Nephron progenitor cell (in vitro differentiated cells): ENCODE data around the gene STK16.

Experiments used
- DNase-seq: peaks from one replicate; pipeline ENCODE4 v3.0.0; 2021
- H3K27ac Mint-ChIP-seq: 2 replicates; pipeline ENCODE4 v1.8.0; 2021; ENCODE audit warnings: mild to moderate bottlenecking, moderate library complexity, mixed read lengths
- H3K27me3 Mint-ChIP-seq: 2 replicates; pipeline ENCODE4 v1.8.0; 2021; ENCODE audit warnings: mild to moderate bottlenecking, low read depth, mixed read lengths; ENCODE audit not compliant: poor library complexity
- H3K36me3 Mint-ChIP-seq: 2 replicates; pipeline ENCODE4 v1.8.0; 2021; ENCODE audit warnings: low read depth, mixed read lengths
- H3K4me1 Mint-ChIP-seq: 2 replicates; pipeline ENCODE4 v1.8.0; 2021; ENCODE audit warnings: mixed read lengths
- H3K4me3 Mint-ChIP-seq: 2 replicates; pipeline ENCODE4 v1.8.0; 2021; ENCODE audit warnings: mild to moderate bottlenecking, moderate library complexity, mixed read lengths
- H3K9me3 Mint-ChIP-seq: 2 replicates; pipeline ENCODE4 v1.8.0; 2021; ENCODE audit warnings: mild to moderate bottlenecking, moderate library complexity, mixed read lengths
- TF ChIP-seq, protein P1 (sequence below): fragments of 200-600 bp; sonication (generic); IDR thresholded peaks from 2 replicates; pipeline ENCODE4 v1.5.0; 2021; ENCODE audit warnings: antibody characterized with exemption

The STK16 gene

DNA sequence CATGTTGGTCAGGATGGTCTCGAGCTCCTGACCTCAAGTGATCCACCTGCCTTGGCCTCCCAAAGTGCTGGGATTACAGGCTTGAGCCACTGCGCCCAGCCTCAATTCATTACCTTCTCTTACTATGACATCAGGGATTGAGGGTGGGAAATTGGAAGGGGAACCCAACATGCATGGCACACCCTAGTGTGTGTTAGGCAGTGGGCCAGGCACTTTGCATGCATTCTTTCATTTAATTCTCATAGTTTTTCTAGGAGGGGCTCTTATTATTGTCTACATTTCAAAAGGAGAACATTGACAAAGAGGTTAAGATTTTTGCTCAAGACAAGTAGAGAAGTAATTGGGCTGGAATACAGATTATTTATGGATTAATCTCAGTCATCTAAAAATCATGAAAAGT, 23.0 kb downstream of the STK16 start:
- H3K4me1 Mint-ChIP-seq = no peaks in the 10 kb centered on the region
- H3K9me3 Mint-ChIP-seq = no peaks in the 10 kb centered on the region
- no peaks in the 10 kb centered on the region for H3K36me3 Mint-ChIP-seq
- peaks cover 54% of the 10 kb centered on the region for H3K27me3 Mint-ChIP-seq
- DNase-seq = no peak
- TF ChIP-seq, protein P1, sequence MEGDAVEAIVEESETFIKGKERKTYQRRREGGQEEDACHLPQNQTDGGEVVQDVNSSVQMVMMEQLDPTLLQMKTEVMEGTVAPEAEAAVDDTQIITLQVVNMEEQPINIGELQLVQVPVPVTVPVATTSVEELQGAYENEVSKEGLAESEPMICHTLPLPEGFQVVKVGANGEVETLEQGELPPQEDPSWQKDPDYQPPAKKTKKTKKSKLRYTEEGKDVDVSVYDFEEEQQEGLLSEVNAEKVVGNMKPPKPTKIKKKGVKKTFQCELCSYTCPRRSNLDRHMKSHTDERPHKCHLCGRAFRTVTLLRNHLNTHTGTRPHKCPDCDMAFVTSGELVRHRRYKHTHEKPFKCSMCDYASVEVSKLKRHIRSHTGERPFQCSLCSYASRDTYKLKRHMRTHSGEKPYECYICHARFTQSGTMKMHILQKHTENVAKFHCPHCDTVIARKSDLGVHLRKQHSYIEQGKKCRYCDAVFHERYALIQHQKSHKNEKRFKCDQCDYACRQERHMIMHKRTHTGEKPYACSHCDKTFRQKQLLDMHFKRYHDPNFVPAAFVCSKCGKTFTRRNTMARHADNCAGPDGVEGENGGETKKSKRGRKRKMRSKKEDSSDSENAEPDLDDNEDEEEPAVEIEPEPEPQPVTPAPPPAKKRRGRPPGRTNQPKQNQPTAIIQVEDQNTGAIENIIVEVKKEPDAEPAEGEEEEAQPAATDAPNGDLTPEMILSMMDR = no peak
- H3K4me3 Mint-ChIP-seq = no peak overlapping the region
- no peak overlapping the region for H3K27ac Mint-ChIP-seq

DNA sequence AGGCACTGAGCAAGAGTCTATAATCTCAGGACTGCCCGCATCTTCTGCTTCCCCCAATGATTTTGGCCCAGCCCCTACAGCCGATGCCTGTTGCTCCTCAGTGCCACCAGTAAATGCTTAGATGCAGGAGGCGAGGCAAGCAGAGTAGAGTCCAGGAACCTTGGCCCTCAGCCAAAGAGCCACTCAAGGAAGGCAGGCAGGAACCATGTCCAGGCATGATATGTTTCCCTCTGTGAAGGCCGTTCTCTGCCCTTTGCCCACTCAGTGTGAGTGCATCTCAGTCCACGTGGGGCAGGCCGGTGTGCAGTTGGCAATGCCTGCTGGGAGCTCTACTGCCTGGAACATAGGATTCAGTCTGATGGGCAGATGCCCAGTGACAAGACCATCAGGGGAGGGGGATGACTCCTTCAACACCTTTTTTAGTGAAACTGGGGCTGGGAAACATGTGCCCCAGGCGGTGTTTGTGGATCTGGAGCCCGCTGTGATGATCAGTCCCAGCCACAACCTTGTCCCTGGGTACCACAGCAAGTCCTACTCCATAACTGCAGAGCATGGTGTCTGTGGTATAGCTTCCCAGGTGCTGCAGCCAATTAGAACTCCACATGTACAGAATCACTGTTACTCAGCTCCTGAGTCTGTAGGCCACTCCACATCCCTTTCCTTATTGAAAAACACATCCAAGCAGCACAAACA, 24.2 kb downstream of the STK16 start:
- Mint-ChIP-seq H3K4me3 (no peak overlapping the region), H3K36me3 (no peaks in the 10 kb centered on the region), H3K4me1 (peaks cover 3% of the 10 kb centered on the region), H3K27me3 (peaks cover 46% of the 10 kb centered on the region), H3K27ac (no peak overlapping the region), H3K9me3 (no peaks in the 10 kb centered on the region)
- TF ChIP-seq, protein P1 = no peak
- DNase-seq = no peak

DNA sequence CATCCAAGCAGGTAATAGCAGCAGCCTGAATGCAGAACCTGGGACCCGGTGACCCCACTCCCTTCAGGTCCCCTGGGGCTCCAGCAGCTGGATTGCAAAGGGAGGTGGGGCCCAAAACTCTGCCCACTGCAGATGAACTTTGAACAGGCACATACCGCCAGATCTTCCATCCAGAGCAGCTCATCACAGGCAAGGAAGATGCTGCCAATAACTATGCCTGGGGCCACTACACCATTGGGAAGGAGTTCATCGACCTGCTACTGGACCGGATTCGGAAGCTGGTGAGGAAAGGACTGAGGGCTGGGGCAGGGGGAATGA, 24.7 kb downstream of the STK16 start:
- H3K27ac Mint-ChIP-seq = peak overlapping the region; percentile 59
- TF ChIP-seq, protein P1 = no peak
- H3K4me3 Mint-ChIP-seq = no peak overlapping the region
- no peaks in the 10 kb centered on the region for H3K36me3 Mint-ChIP-seq
- no peaks in the 10 kb centered on the region for H3K9me3 Mint-ChIP-seq
- no peak for DNase-seq
- peaks cover 41% of the 10 kb centered on the region for H3K27me3 Mint-ChIP-seq
- peaks cover 9% of the 10 kb centered on the region for H3K4me1 Mint-ChIP-seq

DNA sequence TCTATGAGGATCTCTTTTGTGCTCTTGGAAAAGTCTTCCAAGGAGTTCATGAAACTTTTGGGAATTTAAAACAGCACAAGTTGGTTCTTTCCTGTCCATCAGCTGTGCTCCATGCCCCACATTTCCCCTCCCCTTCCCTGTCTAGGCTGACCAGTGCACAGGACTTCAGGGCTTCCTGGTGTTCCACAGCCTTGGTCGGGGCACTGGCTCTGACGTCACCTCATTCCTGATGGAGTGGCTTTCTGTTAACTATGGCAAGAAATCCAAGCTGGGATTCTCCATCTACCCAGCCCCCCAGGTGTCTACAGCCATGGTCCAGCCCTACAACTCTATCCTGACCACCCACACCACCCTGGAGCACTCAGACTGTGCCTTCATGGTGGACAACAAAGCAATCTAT, 25.7 kb downstream of the STK16 start:
- H3K4me1 Mint-ChIP-seq = peaks cover 9% of the 10 kb centered on the region
- TF ChIP-seq, protein P1 = no peak
- H3K27ac Mint-ChIP-seq = no peak overlapping the region
- H3K9me3 Mint-ChIP-seq = no peaks in the 10 kb centered on the region
- DNase-seq = no peak
- no peaks in the 10 kb centered on the region for H3K36me3 Mint-ChIP-seq
- no peak overlapping the region for H3K4me3 Mint-ChIP-seq
- peaks cover 40% of the 10 kb centered on the region for H3K27me3 Mint-ChIP-seq

DNA sequence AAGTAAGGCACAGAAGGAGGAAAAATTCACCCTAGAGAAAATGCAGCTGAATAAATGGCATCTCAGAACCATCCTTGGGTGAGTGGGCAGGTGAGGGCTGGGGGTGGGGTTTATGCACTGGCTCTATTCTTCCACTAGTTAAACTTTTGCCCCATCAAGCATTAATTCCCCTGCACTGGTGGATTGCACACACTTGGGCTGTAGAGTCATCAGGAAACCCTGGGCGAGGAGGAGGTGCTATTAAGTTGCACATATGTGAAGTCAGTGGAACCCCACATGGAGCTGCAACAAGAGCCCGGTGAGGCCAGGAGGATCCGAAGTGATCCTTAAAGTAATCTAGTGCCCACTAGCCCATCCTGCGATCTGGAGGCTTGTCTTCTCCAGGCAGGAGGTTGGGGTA, 27.1 kb downstream of the STK16 start:
- Mint-ChIP-seq H3K27me3 (peaks cover 40% of the 10 kb centered on the region), H3K4me1 (peaks cover 11% of the 10 kb centered on the region), H3K9me3 (no peaks in the 10 kb centered on the region), H3K4me3 (no peak overlapping the region), H3K36me3 (no peaks in the 10 kb centered on the region), H3K27ac (no peak overlapping the region)
- TF ChIP-seq, protein P1 = no peak
- DNase-seq = no peak

DNA sequence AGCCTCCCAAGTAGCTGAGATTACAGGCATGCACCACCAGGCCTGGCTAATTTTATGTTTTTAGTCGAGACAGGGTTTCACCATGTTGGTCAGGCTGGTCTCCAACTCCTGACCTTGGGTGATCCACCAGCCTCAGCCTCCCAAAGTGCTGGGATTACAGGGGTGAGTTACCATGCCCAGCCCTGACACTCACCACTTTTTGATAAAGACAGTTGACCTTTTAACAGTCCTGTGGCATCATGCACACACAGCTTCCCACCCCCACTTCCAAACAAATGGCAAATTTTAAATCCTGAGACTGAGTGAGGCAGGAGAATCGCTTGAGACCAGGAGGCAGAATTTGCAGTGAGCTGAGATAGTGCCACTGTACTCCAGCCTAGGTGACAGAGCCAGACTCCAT, 27.7 kb downstream of the STK16 start:
- DNase-seq = no peak
- no peak overlapping the region for H3K27ac Mint-ChIP-seq
- TF ChIP-seq, protein P1 = no peak
- H3K9me3 Mint-ChIP-seq = no peaks in the 10 kb centered on the region
- H3K4me1 Mint-ChIP-seq = peaks cover 17% of the 10 kb centered on the region
- no peak overlapping the region for H3K4me3 Mint-ChIP-seq
- peaks cover 39% of the 10 kb centered on the region for H3K27me3 Mint-ChIP-seq
- no peaks in the 10 kb centered on the region for H3K36me3 Mint-ChIP-seq
